ENCODE results near the gene ATXN7L3. TPM values are rescaled to one million over a fixed set of nuclear protein-coding genes. Genes with fewer than 3 reads are reported as not detected.

The ATXN7L3 gene
- total RNA-seq, 1 experiment from 2014 or later, result 86.7 TPM

DNA sequence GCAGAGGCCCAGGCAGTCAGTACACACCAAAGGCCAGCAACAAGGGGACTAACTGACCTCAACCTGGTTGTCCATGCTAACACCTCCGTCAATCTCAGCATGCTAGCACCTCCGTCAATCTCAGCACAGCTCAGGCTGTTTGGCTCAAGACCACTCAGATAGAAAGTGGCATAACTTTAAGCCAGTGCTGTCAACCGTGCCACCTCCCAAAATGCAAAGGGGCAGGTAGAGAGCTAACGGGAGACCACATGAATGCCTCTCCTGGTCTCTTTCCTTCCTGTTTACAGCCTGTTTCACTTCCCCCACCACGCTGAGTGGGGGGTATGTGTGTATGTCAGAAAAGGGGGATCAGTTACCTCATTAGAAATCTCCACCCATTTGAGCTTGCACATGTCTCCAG, 16.5 kb upstream of the ATXN7L3 start (continued):
- no peak for TF ChIP-seq ZBTB33 (IDR thresholded peaks at IDR 0.05; ENCODE audit: extremely low read depth, insufficient replicate concordance, low read length)
- no peak for TF ChIP-seq EGR1 (IDR thresholded peaks at IDR 0.05; ENCODE audit: low read depth)
- TF ChIP-seq RAD21 (IDR thresholded peaks at IDR 0.05; ENCODE audit: low read depth), result no peak
- no peak for TF ChIP-seq EZH2 (IDR thresholded peaks at IDR 0.05)
- TF ChIP-seq TCF7L2 (IDR thresholded peaks at IDR 0.05; ENCODE audit: borderline replicate concordance, extremely low read depth, insufficient read depth, insufficient read length), result no peak
- TF ChIP-seq, protein P1, sequence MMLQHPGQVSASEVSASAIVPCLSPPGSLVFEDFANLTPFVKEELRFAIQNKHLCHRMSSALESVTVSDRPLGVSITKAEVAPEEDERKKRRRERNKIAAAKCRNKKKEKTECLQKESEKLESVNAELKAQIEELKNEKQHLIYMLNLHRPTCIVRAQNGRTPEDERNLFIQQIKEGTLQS (IDR thresholded peaks at IDR 0.05), result no peak

- no peak overlapping the region for H3K4me3 ChIP-seq (replicated peaks in 1 of 2; ENCODE audit: low read depth in 1 of 2, low read length in 2 of 2)
- H3K4me2 ChIP-seq (ENCODE audit: low read length), result no peak overlapping the region
- no peaks in the 10 kb centered on the region for H3K27me3 ChIP-seq (ENCODE audit: insufficient read depth, low read length)
- TF ChIP-seq EGR1 (IDR thresholded peaks at IDR 0.05; ENCODE audit: low read depth), result no peak
- peaks cover 23 to 44% of the 10 kb centered on the region in 2 experiments; a peak in 3 of 4 replicates for H3K36me3 ChIP-seq (ENCODE audit: control insufficient read depth in 1 of 2, insufficient read depth in 2 of 2, low read length in 2 of 2)
- no peak for DNase-seq (ENCODE audit: low read depth, low spot score)
- ChIA-PET POLR2A (no interaction called here), CTCF (no interaction called here), RAD21 (ENCODE audit: low non-redundant PET in 1 of 2, low total read pairs in 2 of 2, uncharacterized antibody in 2 of 2, unreplicated experiment in 2 of 2) (no interaction called here)
- H3K79me2 ChIP-seq (ENCODE audit: insufficient read depth, low read length), result peaks cover 34% of the 10 kb centered on the region
- H2AFZ ChIP-seq (ENCODE audit: low read depth, low read length, poor library complexity, severe bottlenecking), result no peak overlapping the region
- no peak overlapping the region for H3K9ac ChIP-seq (ENCODE audit: low read length)
- no peaks in the 10 kb centered on the region for H4K20me1 ChIP-seq (ENCODE audit: insufficient read depth)
- H3K9me3 ChIP-seq (ENCODE audit: control insufficient read depth in 1 of 2, insufficient read depth in 1 of 2, low read depth in 1 of 2, low read length in 2 of 2), result no peaks in the 10 kb centered on the region
- H3K27ac ChIP-seq (ENCODE audit: low read depth, low read length), result no peak overlapping the region
- intact Hi-C loops (cut with micrococcal nuclease), result loop anchor here (10.0 kb wide), 1 partner anchor 310 kb away; no protein-coding TSS in a partner anchor
- H3K4me1 ChIP-seq (ENCODE audit: control insufficient read depth in 1 of 2, insufficient read depth in 2 of 2, low read length in 2 of 2), result peaks cover 9 to 28% of the 10 kb centered on the region in 2 experiments; a peak in 3 of 4 replicates
- no peak for ATAC-seq
- no peaks in the 10 kb centered on the region for H3K9me2 ChIP-seq (ENCODE audit: insufficient read depth)
- no TSS peak for BruUV-seq (replicated peaks)
These were observed 15.2 kb upstream of the ATXN7L3 start for GRCh38 chr17:44214896-44215295.
